Stimulated activated CD4-positive, alpha-beta T cell treated with anti-CD3 and anti-CD28 coated beads, Interleukin-1b, Interleukin-23, amount 100 ng/mL, for 24 hours (primary cell): ENCODE data around the gene CXorf49B.
"Not testable (repeated sequence)": the region's sequence is repeated elsewhere in the genome, so short reads cannot be mapped to it uniquely, and the experiment has no call there.

ENCODE experiments used
- DNase-seq, 4 experiments: peaks; one replicate each; pipeline ENCODE4 v3.0.0-alpha.2; 2020; ENCODE audit warnings: low read depth in 4 of 4, low spot score in 1 of 4

The CXorf49B gene

GRCh38 chrX:71763049-71763448 is at the start of gene CXorf49B:
Gene CXorf49B (plus strand): TSS chrX:71763349. CDS start chrX:71763424, 75 bp downstream.
- DNase-seq = not testable (repeated sequence)

DNA sequence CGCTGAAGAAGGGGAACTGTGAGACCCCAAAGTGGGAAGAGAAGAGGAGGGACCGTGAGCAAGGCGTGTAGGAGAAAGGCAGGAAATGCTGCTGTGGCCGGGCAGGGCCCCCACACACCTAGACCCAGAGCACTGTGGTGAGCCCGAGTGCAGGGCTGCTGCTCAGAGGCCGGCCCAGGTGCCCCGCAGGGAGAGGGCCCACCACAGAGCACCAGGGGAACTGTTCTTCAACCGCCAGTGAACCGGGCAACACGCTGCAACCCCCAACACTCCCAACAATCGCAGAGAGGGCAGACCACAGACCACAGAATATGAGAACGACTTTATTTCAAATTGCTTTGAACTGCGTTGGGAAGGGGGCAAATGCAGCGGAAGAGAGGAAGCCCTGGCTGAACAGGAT is 49.1 kb upstream of the CXorf49B start:
- not testable (repeated sequence) for DNase-seq

DNA sequence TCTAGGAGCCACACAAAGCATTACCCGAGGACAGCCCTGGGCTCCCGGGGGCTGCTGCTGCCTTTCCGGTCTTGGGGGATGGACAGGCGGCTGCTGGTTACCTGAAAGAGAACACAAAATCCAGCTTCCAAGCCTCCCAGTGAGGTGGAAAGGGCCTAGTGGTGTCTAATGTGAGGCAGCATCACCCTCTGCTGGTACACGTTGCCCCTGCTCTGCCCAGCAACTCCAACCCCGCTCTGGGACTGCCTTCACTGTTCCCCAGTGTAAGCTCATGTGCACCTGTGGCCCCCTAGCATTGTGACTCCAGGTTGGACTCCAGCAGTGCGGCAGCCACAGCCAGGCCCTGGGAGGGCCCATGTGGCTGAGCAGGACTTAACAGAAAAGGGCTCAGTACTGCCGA is 47.6 kb upstream of the CXorf49B start:
- not testable (repeated sequence) for DNase-seq

- DNase-seq = not testable (repeated sequence)
Observed at GRCh38 chrX:71716323-71716722, 46.8 kb upstream of the CXorf49B start.

DNA sequence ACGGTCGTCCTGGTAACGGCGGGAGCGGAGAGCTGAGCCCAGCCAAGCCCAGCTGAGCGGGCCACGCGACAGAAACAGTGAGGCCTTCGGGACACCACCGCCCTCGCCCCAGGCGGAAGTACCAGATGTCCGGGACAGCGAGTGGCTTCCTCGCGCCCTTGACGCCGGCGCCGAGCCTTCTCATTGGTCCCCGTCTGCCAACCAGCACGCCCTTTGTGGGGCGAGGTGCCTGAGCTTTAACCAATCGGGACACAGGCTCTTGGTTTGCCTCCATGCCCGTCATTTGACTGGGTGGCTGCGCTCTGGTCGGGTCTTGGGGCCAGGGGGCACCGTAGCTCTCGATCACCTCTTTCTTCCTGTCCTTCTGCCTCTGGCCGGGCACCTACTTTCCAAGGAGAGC is 45.0 kb upstream of the CXorf49B start, which contains the start of gene CXorf49:
Gene CXorf49, minus strand, starts transcription at position 101 of the 400 bp plus-strand sequence. CDS start 134 bp downstream, outside the sequence.
- DNase-seq = not testable (repeated sequence)

DNA sequence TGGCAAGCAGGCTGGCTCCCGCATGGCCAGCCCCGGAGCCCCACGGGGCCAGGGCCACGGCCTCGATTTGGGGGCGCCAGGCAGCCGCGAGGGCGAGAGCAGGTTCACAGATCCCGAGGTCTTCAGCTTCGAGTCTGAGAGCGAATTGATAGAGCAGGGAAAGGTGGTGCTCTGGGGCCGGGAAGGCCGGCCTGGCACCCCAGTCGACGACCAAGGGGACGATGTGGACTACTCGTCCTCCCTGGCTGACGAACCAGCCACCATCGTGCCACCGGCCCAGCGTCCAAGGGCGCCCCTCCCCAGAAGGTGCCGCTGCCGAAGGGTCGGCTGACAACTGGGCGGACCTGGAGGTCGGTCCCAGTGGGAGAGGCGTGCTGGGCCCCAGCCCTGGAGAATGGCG is 44.0 kb upstream of the CXorf49B start:
- not testable (repeated sequence) for DNase-seq

- not testable (repeated sequence) for DNase-seq
Observed at GRCh38 chrX:71720289-71720886, 42.8 kb upstream of the CXorf49B start.

DNA sequence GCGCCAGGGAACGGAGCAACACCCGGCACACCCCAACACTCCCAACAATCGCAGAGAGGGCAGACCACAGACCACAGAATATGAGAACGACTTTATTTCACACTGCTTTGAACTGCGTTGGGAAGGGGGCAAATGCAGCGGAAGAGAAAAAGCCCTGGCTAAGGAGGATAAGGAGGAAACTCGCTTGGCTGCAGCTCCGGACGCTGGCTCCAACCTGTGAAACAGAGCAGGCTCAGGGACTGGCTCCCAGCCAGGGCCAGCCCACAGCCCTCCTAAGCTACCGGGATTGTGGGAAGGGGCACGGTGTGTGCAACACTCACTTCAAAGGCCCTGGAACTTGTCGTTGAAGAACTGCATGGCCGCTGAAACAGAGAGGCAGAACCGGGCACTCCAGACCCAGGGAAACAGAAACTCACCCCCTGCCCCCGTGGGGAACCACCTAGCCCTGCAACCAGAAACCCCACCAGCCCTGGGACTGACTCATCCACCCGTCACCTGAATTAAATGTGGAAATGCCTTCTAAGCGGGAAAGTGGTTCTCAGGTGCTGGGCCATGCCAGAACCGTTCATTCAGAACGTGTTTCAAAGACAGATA is 2.4 kb upstream of the CXorf49B start:
- not testable (repeated sequence) for DNase-seq

GRCh38 chrX:71764832-71765231 is 1.7 kb downstream of the CXorf49B start:
- not testable (repeated sequence) for DNase-seq

DNA sequence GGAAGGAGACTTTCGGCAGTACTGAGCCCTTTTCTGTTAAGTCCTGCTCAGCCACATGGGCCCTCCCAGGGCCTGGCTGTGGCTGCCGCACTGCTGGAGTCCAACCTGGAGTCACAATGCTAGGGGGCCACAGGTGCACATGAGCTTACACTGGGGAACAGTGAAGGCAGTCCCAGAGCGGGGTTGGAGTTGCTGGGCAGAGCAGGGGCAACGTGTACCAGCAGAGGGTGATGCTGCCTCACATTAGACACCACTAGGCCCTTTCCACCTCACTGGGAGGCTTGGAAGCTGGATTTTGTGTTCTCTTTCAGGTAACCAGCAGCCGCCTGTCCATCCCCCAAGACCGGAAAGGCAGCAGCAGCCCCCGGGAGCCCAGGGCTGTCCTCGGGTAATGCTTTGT is 2.5 kb downstream of the CXorf49B start:
- not testable (repeated sequence) for DNase-seq

DNA sequence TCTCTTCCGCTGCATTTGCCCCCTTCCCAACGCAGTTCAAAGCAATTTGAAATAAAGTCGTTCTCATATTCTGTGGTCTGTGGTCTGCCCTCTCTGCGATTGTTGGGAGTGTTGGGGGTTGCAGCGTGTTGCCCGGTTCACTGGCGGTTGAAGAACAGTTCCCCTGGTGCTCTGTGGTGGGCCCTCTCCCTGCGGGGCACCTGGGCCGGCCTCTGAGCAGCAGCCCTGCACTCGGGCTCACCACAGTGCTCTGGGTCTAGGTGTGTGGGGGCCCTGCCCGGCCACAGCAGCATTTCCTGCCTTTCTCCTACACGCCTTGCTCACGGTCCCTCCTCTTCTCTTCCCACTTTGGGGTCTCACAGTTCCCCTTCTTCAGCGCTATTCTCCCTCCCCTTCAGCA is 4.0 kb downstream of the CXorf49B start:
- DNase-seq = not testable (repeated sequence)

- not testable (repeated sequence) for DNase-seq
Observed at GRCh38 chrX:71778322-71778721, 15.2 kb downstream of the CXorf49B start.

DNA sequence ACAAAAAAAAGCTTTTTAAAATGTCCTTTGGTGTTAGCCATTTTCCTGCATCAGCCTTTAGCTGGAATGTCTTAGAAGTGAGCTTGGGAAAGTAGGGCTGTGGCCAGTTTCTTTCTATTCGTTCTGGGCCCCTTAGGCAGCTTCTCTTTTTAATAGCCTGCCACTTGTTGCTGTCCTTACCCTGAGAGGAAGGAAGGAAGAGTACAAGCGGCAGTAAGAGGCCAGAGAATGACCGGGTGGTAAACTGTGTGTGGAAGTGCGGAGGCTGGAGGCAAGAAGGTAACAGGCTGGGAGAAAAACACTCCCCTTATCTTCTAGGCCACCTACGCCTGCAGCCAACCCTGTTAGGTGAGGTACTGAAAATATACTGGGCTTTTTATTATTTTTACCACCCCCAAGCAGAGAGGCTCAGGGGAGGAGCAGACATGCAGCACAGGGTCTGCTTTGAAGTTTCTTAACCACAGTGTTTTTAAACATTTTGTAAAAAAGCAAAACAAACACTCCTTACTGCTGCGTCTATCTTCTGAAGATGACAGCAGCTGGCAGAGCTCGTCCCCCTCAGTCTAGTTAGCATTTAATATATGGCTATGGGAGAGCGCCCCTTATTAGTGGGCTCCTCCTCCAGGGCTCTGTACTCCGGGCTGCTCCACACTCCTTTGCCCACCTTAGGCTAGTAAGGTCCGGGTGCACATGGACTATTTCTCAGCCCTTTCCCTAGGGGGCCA is 19.2 kb downstream of the CXorf49B start:
- not testable (repeated sequence) for DNase-seq

DNA sequence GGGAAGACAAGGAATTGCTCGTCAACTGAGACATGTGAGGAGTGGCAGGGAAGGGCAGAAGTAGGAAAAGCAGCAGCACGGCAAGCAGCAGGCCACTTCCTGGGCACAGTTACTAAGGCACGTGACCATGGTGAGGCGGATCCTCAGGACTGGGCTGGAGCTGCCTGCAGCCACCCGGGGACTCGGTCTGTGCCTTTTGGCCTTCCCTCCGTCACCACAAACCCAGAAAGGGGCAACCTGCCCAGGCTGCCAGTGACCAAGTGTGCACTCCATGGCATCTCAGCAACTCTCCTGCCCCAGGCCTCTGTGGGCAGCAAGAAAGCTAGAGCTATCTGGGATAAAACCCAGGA is 19.8 kb downstream of the CXorf49B start:
- not testable (repeated sequence) for DNase-seq

DNA sequence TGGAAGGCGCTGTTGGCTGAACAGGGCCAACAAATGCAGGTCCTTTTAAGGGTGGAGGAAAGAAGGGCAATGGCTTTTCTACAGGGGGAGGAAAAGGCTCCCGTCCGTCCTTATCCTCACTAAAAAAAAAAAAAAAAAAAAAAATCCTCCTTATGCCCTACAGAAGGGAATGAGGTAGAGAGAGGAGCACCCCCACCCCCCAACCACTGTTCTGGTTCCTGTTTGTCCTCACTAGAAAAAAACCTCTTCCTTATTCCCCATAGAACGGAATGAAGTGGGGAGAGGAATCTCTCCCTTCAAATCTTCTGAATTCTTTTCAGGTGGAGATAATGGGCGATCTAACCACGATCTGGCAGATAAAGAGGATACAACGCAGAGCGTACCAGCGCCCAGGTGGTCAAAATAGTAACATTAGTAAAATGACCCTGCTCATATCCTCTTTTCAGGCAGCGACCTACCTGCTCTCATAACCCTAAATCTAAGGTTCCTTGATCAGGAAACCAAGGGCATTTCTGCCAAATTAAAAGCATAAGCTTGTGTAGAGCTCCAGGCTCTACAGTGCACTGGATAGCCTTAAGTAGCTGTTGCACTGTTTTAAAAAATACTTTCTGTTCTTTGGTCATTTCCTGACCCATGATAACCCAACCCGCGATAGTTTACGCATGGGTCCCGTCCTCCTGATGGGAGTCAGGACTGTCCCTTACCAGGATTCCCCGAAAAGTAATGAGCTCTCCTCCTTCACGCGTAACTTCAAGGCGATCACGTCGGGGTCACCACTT is 20.6 kb downstream of the CXorf49B start:
- DNase-seq = not testable (repeated sequence)

GRCh38 chrX:71784348-71784983 is 21.3 kb downstream of the CXorf49B start:
- DNase-seq = not testable (repeated sequence)

DNA sequence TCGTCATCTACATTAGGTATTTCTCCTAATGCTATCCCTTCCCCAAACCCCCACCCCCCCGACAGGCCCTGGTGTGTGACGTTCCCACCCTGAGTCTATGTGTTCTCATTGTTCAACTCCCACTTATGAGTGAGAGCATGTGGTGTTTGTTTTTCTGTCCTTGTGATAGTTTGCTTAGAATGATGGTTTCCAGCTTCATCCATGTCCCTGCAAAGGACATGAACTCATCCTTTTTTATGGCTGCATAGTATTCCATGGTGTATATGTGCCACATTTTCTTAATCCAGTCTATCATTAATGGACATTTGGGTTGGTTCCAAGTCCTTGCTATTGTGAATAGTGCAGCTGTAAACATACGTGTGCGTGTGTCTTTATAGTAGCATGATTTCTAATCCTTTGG is 43.3 kb downstream of the CXorf49B start:
- DNase-seq = not testable (repeated sequence)

DNA sequence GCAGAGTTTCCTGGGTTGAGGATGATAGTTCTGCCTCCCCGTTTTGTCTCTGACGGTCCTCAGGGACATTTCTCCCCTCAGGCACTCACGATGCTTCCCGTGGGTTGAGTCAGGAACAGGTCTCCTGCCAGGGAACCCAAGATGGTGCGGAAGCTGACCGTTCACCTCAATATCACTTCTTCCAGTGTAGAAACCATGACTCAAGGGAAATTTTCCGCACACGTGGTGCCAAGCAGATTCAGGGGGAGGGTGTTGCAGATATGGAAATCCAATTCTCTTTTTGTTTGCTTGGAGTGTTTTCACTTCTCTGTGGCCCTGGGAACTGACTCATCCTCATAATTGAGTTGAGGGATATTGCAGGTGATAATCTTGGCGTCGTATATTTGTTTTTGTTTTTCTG is 46.7 kb downstream of the CXorf49B start:
- no peak for DNase-seq

GRCh38 chrX:71814123-71814912 is 51.2 kb downstream of the CXorf49B start:
- no peak for DNase-seq
